LNCaP clone FGC (cell line): Measurements from ENCODE around the gene DMKN.
"Not testable (repeated sequence)": the region's sequence is repeated elsewhere in the genome, so short reads cannot be mapped to it uniquely, and the experiment has no call there.

ENCODE experiments used
- DNase-seq: peaks from one replicate; pipeline ENCODE4 v3.0.0-alpha.2; 2011; ENCODE audit warnings: low read depth
- H3K4me3 ChIP-seq: 2 replicates; pipeline ENCODE4 v1.5.1; 2011; ENCODE audit warnings: mild to moderate bottlenecking, low read depth, low read length, control low read depth
- TF ChIP-seq, protein P1 (sequence below): IDR thresholded peaks from 2 replicates; pipeline ENCODE4 v1.5.1; 2012; ENCODE audit warnings: mild to moderate bottlenecking; ENCODE audit not compliant: control insufficient read depth, insufficient read depth; ENCODE audit errors: extremely low read depth

Gene DMKN

DNA sequence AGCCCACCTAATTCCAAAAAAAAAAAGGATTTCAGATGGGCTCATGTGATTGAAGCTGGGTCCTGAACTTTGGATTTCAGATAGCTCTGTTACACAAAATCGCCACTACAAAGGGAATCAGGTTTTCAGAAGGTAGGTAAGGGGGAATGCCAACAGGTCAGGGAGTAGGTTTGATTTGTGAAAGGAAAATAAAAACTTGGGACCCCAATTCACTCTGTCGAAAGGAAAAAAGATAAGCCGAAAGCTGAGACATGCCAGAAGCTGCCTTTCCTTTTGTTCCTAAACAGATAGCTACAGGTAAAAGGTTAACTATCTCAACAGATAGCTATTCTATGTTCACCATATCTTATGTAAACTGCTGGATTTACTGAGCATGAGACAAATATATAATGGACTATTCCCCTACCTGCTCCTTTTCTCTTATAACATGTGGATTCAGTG lies 27.2 kb downstream of the DMKN start:
- TF ChIP-seq, protein P1, sequence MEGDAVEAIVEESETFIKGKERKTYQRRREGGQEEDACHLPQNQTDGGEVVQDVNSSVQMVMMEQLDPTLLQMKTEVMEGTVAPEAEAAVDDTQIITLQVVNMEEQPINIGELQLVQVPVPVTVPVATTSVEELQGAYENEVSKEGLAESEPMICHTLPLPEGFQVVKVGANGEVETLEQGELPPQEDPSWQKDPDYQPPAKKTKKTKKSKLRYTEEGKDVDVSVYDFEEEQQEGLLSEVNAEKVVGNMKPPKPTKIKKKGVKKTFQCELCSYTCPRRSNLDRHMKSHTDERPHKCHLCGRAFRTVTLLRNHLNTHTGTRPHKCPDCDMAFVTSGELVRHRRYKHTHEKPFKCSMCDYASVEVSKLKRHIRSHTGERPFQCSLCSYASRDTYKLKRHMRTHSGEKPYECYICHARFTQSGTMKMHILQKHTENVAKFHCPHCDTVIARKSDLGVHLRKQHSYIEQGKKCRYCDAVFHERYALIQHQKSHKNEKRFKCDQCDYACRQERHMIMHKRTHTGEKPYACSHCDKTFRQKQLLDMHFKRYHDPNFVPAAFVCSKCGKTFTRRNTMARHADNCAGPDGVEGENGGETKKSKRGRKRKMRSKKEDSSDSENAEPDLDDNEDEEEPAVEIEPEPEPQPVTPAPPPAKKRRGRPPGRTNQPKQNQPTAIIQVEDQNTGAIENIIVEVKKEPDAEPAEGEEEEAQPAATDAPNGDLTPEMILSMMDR: no peak
- H3K4me3 ChIP-seq: no peak overlapping the region
- DNase-seq: no peak

DNA sequence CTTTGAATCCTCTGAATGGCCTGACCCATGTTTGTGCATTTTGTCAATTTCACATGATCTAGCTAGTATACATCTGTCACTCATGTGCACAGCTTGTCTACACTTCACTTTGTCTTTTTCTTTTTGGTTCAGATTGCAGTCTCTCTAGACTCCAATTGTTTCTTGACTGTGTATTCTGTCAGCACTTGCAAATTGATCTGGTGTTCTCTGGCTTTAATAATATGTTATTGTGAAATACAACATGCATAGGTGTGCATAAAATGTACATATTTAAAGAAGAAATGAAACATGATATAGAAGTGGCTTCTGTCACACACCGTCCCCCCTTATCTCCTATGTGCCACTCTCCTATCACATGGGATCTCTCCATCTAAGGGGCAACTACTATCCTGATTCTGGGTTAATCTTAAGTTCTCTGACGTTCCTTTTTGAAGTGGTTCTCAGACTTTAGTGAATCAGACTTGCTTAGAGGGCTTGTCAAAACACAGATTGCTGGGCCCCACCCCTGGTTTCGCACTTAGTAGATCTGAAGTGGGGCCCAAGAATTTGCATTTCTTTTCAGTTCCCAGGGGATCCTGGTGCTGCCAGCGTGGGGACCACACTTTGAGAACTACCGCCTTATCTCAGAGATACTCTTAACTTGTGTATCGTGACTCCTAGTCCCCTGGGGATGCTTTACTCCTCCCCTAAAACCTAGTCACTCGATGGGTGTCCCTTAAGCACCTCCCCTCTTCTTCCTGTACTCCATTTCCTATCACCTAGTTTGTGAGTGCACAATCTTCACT lies 29.0 kb downstream of the DMKN start:
- no peak overlapping the region for H3K4me3 ChIP-seq
- DNase-seq: no peak
- TF ChIP-seq, protein P1: no peak

DNA sequence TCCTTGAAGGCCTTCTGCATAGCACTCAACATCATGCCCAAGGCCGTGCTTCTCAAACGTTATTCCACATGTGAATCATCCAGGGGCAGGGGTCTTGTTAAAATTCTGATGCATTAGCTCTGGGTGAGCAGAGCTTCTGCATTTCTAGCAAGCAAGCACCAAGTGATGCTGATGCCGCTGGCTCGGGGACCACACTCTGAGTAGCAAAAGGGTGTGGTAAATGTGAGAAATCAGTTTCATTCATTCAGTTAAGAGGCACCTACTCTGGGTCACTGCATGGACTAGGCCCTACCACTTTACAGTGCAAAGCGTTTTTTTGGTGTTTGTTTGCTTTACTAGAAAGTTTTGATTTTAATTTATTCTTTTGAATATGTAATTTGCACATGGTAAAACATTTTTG lies 30.4 kb downstream of the DMKN start:
- no peak overlapping the region for H3K4me3 ChIP-seq
- TF ChIP-seq, protein P1: no peak
- DNase-seq: no peak

DNA sequence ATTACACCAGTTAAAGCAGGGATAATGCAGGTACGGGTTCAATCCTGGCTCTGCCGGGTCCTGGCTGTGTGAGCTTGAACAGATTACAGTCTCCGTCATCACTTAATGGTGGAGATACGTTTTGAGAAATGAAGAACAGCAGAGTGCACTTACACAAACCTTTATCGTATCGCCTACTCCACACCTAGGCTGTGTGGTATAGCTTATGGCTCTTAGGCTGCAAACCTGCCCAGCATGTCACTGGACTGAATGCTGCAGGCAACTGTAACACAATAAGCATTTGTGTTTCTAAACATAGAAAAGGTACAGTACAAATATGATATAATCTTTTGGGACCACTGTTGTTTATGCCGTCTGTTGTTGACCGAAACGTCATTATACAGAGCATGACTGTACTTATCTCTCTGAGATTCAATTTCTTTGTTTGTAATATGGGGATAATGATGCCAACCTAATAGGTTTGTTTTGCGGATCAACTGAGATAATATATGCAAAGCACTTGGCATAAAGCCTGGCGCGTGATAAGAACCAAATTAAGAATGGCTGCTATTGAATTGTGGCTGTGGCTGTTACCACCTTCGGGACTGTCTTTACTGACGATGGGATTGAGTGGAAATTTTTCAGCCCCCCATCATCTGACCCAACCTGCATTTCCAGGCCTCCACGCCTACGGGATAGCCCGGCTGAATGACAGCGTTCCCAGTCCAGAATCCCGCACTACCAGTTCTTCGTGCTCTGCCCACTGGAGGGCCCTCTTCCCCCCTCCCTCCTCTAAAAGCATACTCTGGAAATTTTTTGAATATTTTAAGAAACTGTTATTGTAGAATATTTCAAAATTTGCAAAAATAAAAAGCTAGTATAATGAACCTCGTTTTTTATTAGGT lies 34.4 kb downstream of the DMKN start:
- TF ChIP-seq, protein P1: 0 out of 2 replicates have a peak, but pooled peaks have one; percentile 12
- DNase-seq: no peak
- H3K4me3 ChIP-seq: no peak overlapping the region

DNA sequence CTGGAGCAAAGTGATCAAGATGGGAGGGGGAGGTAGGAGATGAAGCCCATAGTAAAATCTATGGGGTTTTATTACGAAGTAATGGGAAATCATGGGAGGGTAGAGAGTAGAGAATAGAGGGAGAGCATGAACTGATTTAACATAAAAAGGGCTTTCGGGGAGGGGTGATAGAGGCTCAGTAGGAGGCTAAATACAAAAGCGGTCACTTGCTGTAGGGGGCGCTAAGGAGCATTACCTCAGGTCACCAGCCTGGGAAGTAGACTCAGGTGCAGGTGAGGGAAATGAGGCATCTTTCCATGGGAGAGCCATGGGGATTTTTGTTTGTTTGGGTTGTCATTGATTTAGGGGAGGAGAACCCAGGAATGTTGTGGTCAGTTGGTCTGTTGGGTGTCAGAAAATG lies 37.3 kb downstream of the DMKN start:
- no peak for DNase-seq

DNA sequence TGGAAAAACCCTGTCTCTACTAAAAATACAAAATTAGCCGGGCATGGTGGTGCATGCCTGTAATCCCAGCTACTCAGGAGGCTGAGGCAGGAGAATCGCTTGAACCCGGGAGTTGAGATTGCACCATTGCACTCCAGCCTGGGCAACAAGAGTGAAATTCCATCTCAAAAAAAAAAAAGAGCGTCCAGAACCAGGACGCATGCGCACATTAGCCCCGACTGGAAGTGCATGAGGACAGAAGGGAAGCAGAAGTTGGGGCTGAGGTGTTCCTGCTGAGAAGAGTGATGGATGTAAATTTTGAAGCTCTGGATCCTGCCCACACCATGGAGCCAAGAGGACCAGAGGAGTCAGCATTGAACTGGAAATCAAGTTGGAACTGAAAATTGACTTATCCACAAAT lies 38.9 kb downstream of the DMKN start:
- not testable (repeated sequence) for DNase-seq, H3K4me3 ChIP-seq

More for the DNA sequence above, 37.3 kb downstream of the DMKN start:
- no peak overlapping the region for H3K4me3 ChIP-seq
- TF ChIP-seq, protein P1: no peak

DNA sequence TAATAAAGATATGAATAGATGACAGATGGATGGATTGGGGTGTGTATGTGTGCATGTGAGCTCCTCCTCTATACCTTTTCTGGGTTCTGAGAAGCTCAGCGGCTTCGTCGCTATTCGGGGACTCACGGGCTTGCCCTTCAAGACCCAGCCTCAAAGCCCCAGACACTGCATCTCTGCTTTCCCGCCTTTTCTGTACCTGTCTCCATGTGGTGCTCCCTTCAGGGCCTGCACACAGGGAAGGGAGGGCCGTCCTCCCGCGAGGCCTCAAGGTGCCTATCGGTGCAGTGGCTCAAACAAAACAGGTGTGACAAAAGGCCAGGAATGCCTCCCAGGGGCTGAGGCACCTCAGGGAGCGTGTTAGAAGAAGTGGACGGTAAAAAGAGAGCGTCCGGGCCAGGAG lies 39.3 kb downstream of the DMKN start:
- H3K4me3 ChIP-seq: no peak overlapping the region
- TF ChIP-seq, protein P1: no peak
- no peak for DNase-seq
